ENCODE measurements around the gene TMEM60. TPM values are rescaled to one million over a fixed set of nuclear protein-coding genes. Genes with fewer than 3 reads are reported as not detected.

TMEM60 gene
- polyA plus RNA-seq, 1 experiment, result 43.1 TPM

DNA sequence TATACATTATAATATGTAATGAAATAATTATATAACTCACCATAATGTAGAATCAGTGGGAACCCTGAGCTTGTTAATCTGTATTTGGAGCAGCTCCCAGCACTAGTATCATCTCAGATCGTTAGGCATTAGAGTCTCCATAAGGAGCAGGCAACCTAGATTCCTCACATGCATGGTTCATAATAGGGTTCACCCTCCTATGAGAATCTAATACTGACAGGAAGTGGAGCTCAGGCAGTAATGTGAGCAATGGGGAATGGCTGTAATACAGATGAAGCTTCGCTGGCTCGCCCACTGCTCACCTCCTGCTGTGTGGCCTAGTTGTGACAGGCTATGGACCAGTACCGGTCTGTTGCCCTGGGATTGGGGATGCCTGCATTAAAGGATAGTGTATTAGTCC, 52.5 kb downstream of the TMEM60 start:
- Histone ChIP-seq H3K27ac (ENCODE audit: low read depth, low read length) (no peak overlapping the region), H3K4me3 (ENCODE audit: low read depth, low read length) (no peak overlapping the region), H3K27me3 (ENCODE audit: control insufficient read depth, insufficient read depth, low read length) (no peaks in the 10 kb centered on the region), H3K9me3 (ENCODE audit: control insufficient read depth, insufficient read depth, low read length) (0 out of 2 replicates have a peak, but pooled peaks cover 3% of the 10 kb centered on the region)
- ChIA-PET CTCF (interaction anchor here (1.6 kb wide), 1 partner anchor 94 kb away, joined by 6 read pairs; no protein-coding TSS in a partner anchor), POLR2A (no interaction called here)
- no peak for DNase-seq (ENCODE audit: low read depth, low spot score)
- TF ChIP-seq, protein P1, sequence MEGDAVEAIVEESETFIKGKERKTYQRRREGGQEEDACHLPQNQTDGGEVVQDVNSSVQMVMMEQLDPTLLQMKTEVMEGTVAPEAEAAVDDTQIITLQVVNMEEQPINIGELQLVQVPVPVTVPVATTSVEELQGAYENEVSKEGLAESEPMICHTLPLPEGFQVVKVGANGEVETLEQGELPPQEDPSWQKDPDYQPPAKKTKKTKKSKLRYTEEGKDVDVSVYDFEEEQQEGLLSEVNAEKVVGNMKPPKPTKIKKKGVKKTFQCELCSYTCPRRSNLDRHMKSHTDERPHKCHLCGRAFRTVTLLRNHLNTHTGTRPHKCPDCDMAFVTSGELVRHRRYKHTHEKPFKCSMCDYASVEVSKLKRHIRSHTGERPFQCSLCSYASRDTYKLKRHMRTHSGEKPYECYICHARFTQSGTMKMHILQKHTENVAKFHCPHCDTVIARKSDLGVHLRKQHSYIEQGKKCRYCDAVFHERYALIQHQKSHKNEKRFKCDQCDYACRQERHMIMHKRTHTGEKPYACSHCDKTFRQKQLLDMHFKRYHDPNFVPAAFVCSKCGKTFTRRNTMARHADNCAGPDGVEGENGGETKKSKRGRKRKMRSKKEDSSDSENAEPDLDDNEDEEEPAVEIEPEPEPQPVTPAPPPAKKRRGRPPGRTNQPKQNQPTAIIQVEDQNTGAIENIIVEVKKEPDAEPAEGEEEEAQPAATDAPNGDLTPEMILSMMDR (IDR thresholded peaks at IDR 0.05; ENCODE audit: low read depth, low read length), result no peak

Other genes starting within 250 kb of the TMEM60 start
- 9.3 and 14.0 TPM in 2 replicates for gene RSBN1L, start 102.0 kb downstream of the TMEM60 start, polyA plus RNA-seq (2011; rRNA removed)
- gene PHTF2, start 339 bp upstream of the TMEM60 start, polyA plus RNA-seq (2011; rRNA removed), result 44.5 and 60.1 TPM in 2 replicates